Keratinocyte (primary cell): Measurements from ENCODE around the gene SIK2.

ENCODE experiments used
- CTCF ChIP-seq, 3 experiments: IDR thresholded peaks in 1 of 3; conservative IDR thresholded peaks in 1 of 3; optimal IDR thresholded peaks in 1 of 3; 2 replicates in 2 of 3; 3 replicates in 1 of 3; pipeline versions ENCODE3 to v1.5.1; 2011; ENCODE audit warnings: low read length in 3 of 3, mild to moderate bottlenecking in 3 of 3, moderate library complexity in 2 of 3, control low read depth in 1 of 3, inconsistent platforms in 1 of 3; ENCODE audit not compliant: insufficient read depth in 2 of 3; ENCODE audit errors: extremely low read depth in 1 of 3
- EZH2 ChIP-seq: IDR thresholded peaks from one replicate; pipeline ENCODE4 v1.6.1; 2012; ENCODE audit warnings: inconsistent platforms, mild to moderate bottlenecking, low read length, moderate library complexity

GRCh38 chr11:111591187-111591960 lies 10.9 kb upstream of the SIK2 start:
- no peak for TF ChIP-seq CTCF (optimal IDR thresholded peaks at IDR 0.05 in 1 of 3, IDR thresholded peaks at IDR 0.05 in 1 of 3, conservative IDR thresholded peaks at IDR 0.05 in 1 of 3; ENCODE audit: extremely low read depth in 1 of 3, insufficient read depth in 2 of 3, low read length in 3 of 3)
- no peak for TF ChIP-seq EZH2
